Measurements from ENCODE around the gene KCNRG.
"Not testable (repeated sequence)": the region's sequence is repeated elsewhere in the genome, so short reads cannot be mapped to it uniquely, and the experiment has no call there.

The KCNRG gene, protein sequence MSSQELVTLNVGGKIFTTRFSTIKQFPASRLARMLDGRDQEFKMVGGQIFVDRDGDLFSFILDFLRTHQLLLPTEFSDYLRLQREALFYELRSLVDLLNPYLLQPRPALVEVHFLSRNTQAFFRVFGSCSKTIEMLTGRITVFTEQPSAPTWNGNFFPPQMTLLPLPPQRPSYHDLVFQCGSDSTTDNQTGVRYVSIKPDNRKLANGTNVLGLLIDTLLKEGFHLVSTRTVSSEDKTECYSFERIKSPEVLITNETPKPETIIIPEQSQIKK

DNA sequence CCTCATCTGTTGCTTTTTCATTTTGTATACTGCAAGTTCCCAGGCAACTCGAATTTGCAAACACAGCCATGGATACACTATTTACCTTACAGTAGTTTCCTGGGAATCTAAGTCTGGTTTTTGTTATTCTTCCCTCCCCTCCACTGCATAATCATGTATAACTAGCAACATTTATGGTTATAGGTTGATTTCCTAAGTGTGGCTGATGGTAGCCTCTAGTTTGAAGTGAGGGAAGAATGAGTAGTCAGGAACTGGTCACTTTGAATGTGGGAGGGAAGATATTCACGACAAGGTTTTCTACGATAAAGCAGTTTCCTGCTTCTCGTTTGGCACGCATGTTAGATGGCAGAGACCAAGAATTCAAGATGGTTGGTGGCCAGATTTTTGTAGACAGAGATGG lies at the start of gene KCNRG:
Gene KCNRG (plus strand): TSS at position 187 of the 400 bp plus-strand sequence. CDS start 50 bp downstream, at position 237.
- DNase-seq = peak; percentile 4

DNA sequence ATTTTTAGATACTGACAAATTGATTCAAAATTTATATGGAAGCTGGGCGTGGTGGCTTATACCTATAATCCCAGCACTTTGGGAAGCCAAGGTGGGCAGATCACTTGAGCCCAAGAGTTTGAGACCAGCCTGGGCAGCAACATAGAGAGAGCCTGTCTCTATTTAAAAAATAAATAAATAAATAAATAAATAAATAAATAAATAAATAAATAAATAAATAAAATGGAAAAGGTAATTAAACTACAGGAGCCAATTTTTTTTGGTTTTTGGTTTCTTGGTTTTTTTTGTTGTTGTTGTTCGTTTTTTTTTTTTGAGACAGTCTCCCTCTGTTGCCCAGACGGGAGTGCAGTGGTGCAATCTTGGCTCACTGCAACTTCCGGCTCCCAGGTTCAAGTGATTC lies 47.8 kb upstream of the KCNRG start:
- DNase-seq = no peak

DNA sequence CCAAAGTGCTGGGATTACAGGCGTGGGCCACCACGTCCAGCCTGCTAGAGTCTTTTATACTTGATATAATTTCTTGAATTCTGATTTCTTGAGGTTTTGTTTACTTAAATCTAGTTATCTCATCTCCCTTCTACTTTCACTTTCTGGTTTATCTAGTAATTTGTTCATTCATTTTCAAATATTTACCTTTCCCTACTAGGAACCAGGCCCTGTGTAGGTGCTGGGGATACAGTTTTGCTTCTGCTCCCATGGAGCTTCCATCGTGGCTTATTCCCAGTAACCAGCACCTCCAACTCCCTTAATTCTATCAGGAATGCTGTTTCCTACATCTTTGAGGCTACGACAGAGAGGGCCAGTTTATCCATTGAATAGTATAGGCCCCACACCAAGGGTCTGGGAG lies 42.5 kb upstream of the KCNRG start:
- no peak for DNase-seq

DNA sequence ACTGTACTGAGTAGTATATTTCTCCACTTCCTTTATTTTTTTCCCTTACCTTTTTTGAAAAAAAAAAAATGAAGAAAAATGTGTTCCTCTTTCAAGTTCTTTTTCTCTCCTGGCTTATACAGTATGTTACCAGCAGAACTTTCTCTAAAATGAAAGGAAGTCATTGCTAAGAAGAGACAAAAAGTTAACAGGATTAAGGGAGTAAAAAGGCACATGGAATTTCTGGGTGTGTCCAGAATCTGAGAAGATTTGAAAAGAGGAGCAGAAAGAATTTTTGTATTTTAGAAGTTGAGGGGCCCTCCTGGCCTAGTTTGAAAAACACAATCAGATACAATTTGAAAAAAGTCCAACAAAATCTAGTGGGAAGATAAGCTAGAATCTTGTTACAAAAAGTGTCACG lies 39.4 kb upstream of the KCNRG start:
- no peak for DNase-seq

DNA sequence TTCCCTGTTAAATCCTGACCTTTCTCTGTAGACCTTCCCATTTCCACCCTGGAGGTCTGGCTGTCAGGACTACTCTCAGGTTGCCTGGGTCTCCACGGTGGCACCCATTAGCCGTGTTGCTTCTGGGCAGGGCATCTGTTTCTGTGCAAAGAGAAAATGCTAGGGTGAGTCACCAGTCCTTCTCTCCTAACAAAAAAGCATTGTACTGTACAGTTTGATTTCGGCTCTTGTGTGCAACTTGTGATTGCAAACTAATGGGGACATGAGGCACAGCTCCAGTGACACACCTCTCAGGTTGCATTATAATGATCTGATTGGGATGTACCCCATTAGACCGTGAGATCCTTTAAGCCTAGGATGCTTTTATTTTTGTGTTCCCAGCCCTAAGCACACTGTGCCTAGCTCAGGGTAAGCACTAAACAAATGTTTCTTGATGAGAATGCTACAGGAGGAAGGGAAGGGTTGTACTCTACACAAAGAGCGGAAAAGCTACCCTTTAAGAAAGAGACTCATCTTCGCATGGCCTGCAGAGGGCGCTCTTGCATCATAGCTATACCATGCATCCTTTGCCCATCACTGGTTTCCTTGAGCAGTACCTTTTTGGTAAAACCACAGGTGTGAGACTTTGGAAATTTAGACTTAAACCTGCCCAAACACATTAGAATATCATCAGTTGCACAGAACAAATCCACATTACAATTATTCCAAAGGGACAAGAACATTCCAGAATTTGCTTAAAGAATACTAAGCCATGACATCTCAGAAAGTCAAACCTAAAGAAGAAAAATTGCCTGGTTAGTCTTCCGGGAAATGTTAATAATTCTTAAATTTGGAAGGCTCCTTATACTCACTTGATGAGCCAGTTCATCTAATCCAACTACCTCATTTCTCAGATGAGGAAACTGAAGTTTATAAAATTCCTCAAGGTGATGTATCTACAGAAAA lies 38.7 kb upstream of the KCNRG start:
- DNase-seq = peak; percentile 50

DNA sequence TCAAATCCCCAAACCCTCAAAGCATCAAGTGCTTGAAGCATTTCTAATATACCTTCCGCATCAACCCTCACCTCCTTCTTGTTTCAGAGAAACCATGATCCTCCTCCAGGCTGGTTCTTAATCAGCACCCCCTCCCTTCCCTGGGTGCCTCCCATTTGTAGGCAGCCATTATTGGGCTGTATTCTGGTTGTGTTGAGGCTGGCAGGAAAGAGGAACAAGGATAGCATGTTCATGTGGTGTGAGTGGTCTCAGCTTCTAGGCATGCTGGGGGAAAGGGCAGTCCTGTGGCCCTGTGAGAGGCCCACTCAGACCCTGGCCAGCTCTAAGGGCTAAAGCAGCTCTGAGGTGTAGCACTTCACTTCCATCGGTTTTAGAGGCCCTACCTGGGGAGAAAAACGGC lies 37.3 kb upstream of the KCNRG start:
- no peak for DNase-seq

DNA sequence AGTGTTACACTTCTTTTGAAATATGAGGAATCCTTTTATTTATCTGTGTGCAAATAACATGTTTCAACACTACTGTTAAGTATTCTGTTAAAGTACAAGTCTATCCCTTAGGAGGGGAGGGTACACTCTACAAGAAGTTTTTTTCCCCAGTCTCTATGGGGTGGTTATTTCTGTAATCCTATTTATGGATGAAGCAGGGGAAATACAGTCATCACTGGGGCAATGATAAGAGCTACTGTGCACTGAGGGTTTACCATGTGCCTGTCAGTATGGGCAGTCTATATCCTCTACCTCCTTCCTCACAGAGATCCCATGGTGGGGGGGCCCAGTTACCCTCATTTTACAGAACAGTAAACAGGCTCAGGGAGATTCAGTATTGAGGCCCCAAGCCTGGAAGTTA lies 35.0 kb upstream of the KCNRG start:
- no peak for DNase-seq

DNA sequence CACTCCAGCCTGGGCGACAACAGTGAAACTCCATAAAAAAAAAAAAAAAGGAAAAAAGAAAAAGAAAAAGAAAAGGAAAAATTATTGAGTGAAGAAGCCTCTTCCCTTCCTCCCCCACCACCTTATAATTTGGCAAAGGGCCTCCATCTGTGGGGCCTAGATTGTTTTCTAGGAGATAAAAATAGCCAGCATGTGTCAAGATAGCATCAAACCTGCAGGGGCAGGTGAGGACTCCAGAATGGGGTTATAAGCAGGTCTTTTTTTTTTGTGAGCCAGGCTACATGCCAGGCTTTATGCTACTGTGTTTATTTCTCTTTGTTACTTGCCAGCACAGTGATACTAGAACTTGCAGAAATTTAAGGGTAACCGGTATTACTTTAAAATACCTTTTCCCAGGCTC lies 30.1 kb upstream of the KCNRG start:
- DNase-seq = no peak

DNA sequence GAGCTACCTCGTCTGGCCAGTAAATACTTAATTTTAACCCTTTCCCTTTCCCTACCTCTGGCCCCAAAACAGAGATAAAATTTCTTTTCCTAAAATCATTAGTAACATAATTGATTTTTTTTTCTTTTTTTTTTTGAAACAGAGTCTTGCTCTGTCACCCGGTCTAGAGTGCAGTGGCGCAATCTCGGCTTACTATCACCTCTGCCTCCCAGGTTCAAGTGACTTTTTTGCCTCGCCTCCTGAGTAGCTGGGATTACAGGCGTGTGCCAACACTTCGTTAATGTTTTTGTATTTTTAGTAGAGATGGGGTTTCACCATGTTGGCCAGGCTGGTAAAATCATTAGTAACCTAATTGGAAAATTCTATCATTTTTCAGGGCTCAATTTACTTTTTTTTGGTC lies 28.8 kb upstream of the KCNRG start:
- no peak for DNase-seq

DNA sequence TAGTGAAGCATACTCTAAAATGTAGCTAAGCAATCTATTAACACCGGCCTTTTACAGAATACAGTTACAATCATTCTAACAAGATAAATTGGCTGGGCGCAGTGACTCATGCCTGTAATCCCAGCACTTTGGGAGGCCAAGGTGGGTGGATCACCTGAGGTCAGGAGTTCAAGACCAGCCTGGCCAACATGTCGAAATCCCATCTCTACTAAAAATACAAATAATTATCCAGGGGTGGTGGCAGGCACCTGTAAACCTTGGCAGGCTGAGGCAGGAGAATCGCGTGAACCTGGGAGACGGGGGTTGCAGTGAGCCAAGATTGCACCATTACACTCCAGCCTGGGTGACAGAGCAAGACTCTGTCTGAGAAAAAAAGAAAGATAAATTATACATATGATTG lies 24.6 kb upstream of the KCNRG start:
- not testable (repeated sequence) for DNase-seq

DNA sequence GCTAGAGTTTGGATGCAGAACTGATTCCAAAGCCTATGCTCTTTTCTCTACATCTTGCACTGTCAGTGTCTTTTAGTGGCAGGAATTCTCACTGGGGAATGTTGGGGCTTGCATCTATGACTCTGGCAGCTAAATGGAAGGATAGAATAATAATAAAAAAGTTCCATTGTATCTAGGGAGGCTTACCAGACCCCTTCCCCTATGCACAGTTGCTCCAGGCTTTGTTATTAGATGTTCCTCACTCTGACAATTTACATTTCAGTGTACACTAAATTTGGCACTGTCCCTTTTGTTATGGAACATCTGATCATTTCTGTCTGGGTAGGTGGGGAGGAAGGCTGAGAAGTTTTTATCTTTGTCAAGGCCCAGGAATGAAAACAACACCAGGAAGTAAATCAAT lies 22.1 kb upstream of the KCNRG start:
- no peak for DNase-seq

DNA sequence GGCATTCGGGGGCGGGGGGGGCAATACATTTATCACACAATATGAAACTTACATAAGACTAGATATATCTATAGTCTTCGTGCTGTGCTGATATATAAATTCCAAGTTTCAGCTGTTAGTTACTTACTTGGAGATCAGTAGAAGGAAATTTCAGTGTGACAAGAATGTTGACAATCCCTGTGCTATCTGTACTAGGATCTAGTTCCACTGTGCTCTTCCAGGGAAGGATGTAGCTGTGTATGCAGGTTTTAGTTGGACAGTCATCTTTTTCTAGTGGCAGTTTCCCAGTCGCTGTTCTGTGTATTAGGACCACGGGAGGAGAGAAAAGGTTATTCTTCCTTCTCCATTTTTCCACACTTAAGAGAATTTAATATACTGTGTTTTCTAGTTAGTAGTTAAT lies 21.6 kb upstream of the KCNRG start:
- DNase-seq = no peak

DNA sequence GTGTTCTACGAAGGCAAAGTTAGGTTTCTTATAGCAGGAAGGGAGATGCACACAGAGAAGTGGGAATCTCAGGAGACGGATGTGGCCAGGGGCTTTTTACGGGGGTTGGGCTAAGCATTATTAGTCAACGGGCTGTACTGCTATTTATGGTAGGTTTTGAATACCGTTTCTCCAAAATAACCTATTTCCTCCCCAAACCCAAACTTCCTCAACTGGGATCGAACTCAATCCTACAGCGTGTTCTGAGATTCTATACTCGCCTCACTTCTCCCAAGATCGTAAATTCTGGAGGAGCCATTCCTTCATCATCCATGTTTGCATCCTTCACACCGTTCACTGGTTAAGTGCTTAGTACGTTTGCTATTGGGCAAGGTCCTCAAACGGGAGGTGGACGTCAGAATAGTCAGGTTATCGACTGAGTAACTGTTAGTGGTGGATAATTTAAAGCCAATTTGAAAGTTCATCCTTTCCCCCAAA lies 19.6 kb upstream of the KCNRG start:
- DNase-seq = no peak

DNA sequence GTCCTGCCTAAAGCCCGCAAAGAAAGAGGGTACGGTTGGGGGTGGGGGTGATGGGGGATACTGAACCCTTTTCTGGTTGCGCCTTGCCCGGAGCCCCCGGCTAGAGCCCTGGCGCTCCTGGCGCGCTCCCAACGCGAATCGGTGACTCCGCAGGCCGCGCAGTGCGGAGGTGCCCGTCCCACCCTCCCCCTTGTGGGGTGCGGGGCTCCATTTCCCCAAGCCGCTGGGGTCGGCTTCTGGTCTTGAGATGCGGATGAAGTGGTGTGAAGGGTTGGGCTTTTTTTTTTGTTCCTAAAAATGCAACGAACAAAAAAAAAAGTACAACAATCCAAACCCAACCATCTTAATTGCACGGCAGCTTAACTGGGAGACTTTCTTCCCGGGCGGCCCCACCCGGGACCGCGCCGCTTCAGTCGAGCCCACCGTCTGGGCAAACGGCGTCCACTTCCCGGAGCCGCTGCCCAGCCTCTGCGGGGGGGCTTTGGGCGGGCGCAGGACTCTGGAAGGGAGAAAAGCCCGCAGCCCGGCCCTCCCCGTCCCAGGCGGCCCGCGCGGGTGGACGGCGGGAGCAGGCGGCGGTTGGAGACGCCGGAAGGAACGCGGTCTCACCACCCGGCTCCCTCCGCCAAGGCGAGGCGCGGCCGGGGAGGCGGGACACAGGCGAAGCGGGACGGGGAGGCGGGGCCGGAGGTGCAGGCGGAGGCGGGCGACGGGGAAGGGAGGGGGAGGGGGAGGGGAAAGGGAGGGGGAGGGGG lies 18.9 kb upstream of the KCNRG start:
- DNase-seq = peak; percentile 63

DNA sequence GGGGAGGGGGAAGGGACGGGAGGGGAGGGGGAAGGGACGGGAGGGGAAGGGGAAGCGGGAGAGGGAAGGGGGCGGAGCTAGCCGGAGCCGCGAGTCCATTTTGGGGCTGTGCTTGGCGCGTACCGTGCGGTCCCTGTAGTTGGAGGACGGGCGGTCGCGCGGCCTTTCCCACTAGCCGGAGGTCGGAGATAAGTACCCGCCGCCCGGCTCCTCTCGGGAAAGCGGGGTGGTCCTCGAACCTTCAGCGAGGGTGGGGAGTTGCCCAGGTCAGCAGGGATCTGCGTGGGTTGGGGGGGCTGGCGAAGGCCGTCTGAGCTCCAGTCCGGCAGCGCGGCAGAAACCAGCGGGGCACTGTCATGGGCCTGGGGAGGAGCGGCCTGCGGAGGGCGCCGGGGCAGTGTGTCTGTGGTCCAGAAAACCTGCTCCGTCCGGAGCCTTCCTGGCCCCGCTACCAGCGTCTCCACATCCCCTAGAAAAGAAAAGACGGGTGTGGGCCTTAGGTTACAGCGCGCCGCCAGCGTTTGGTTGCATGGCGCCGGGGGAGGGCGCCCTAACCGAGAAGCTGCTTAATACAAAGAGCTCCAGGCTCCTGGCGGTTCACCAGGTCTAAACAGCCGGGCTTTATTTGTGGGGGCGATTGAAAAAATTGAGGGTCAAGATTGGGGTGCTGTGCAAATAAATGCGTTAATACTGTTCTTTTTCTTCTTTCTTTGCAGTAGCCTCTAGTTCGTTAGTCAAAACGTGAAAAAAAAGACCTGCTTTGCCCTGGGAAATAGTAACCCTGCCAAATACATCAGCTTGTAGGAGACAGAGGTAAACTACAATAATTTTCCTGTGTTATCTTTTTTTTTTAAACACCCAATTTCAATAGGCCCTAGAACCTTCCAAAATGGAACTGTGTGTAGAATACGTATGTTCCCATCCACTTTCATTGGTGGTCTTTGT lies 18.0 kb upstream of the KCNRG start, which contains the start of gene TRIM13:
Gene TRIM13 (plus strand): TSS at position 92 of the 945 bp plus-strand sequence. CDS start 14,899 bp downstream, outside the sequence.
- DNase-seq = peak; percentile 85

DNA sequence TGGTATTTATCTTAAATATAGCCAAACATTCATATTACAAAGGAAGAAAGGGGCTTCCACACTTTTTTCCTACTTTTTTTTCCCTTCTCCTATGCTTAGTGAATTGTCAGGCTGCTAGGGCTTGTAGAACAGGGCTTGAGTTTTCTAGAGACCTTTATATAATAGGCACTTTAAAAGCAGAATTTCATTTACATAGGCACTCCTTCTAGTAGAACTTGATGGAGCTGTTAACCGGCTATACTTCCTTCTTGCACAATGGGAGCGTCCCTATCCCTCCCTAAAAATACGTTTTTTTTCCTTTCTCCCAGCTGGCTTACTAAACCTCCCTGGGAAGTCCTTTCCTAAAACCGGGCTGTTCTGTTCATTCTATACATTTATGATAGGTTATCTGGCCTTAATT lies 17.3 kb upstream of the KCNRG start:
- no peak for DNase-seq

DNA sequence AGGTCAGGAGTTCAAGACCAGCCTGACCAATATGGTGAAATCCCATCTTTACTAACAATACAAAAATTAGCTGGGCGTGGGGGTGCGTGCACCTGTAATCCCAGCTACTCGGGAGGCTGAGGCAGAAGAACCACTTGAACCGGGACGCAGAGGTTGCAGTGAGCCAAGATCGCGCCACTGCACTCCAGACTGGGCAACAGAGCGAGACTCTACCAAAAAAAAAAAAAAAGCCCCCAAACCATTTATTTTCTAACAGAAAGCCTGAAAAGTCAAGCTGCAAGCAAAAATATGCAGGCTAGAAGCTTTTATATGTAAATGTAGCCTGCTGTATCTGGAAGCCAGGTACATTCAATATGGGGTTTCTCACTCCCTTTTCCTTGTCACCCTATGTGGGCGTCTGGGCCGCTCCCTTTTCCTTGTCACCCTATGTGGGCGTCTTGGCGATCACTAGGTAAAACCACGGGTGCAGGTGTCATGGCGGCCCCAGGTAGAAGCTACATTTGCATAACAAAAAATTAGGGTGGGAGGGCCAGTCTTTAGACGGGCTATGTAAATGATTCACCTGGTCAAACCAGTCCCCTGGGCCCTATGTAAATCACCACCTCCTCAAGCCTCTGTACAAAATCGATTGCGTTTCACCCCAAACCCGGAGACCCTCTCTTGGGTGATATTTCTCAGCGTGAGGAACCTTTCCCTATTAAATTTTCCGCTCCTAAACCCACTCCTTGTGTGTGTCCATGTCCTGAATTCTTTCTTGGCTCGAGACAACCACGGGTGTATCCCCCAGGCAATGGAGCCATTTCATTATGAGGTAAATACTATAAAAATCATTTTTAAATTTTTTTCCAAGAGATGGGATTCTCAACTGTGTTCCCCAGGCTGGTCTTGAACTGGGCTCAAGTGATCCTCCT lies 16.3 kb upstream of the KCNRG start:
- DNase-seq = no peak

DNA sequence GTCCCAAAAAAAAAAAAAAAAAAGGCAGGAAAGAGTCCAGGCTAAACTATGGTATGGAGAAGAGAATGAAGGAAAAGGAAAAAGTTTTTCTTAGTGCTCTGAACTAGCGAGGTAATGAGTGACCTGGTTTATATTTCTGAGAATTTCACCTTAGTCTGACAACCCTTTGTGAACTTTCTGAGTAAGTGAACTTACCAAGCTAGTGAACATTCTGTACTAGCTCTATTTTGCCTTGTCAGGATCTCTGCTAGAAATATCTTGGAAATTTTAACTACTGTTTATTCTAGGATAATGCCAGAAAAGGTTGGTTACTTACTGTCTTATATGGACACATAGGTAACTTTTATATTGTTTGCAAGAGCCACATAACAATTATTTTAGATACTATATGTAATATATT lies 14.0 kb upstream of the KCNRG start:
- no peak for DNase-seq

DNA sequence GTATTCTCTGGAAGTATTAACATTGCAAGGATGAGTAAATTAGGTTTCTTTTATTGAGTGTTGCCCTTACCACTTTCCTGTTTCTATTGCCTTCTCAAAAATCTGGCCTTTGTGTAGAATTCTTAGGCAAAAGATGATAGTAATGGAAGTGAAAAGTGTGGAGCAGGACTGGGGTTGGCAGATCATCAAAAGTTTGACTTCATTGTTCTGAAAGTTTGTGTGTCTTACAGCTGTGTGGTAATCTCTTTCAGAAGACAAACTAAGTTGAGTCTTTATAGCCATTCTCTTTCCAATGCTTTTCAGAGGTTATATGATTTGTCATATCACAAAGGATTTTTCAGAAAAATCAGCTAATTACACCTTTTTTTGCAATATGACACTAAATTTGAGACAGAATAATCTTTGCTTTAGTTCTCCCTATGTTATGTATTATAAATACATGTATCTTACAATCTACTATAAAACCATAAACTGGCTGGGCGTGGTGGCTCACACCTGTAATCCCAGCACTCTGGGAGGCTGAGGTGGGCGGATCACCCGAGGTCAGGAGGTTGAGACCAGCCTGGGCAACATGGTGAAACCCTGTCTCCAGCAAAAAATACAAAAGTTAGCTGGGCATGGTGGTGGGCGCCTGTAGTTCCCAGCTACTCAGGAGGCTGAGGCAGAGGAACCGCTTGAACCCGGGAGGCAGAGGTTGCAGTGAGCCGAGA lies 8.7 kb upstream of the KCNRG start:
- DNase-seq = no peak

DNA sequence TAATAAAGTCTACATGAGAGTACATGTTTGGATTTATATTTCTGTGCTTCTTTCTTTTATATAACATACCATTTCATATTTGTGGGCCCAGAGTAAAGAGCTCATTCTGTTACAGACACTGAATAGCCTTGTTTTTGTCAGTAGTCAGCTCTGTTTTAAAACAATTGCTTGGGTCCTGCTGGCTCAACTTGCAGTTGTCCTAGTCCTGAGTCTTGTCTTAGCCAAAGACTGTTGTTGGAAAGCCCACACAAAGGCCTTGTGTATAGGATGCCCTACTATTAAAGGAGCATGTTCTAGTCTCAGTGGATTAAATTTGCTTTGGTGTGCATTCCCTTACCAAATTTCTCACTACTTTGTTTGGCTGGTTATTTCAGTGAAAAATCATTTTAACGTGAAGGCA lies 3.8 kb upstream of the KCNRG start:
- no peak for DNase-seq

Data from kidney glomerular epithelial cell (primary cell).